GM12878 (cell line): ENCODE measurements around the gene SHH. TPM values are rescaled to one million over a fixed set of nuclear protein-coding genes. Genes with fewer than 3 reads are reported as not detected.

Experiments used
- ATAC-seq: fragments of 200-7000 bp; cut with Tn5 transposase; 3 replicates; pipeline ENCODE4 v1.9.1; 2020; ENCODE audit warnings: mild to moderate bottlenecking, moderate library complexity
- BruUV-seq: library from RNA; stranded (reverse); fragments of 400-500 nt; replicated peaks from 2 replicates; lab custom pipeline; 2021; lab: Mats Ljungman, UMichigan
- CTCF ChIA-PET: fragments of 300-600 bp; sonication (Branson Sonifier 250); formaldehyde crosslinking; extraction: SDS; loops from one replicate; lab custom pipeline; 2021; ENCODE audit warnings: inconsistent platforms; lab: Yijun Ruan, JAX
- POLR2A ChIA-PET: fragments of 350-600 bp; formaldehyde crosslinking; extraction: SDS; loops from one replicate; lab custom pipeline; 2021; ENCODE audit warnings: inconsistent platforms; lab: Charles Lee
- RAD21 ChIA-PET: fragments of 300-600 bp; sonication (Branson Sonifier 250); formaldehyde crosslinking; loops from one replicate; lab custom pipeline; 2023; ENCODE audit warnings: antibody characterized with exemption; ENCODE audit not compliant: unreplicated experiment; lab: Charles Lee
- SMC1A ChIA-PET: fragments of 300-600 bp; sonication (Branson Sonifier 250); formaldehyde crosslinking; loops from one replicate; lab custom pipeline; 2023; ENCODE audit not compliant: unreplicated experiment, uncharacterized antibody; lab: Charles Lee
- DNase-seq: peaks from one replicate; pipeline ENCODE4 v3.0.0-alpha.2; 2011; ENCODE audit warnings: low read depth, low spot score
- FAIRE-seq: peaks from 3 replicates; lab custom pipeline; 2011; peaks lifted over from hg19 to GRCh38; lab: Jason Lieb, UNC
- H2AFZ ChIP-seq: 2 replicates; pipeline ENCODE4 v1.6.0; 2011; ENCODE audit warnings: low read depth, low read length, control low read depth; ENCODE audit not compliant: control insufficient read depth
- H3K27ac ChIP-seq: 2 replicates; pipeline ENCODE4 v1.5.1; 2011; ENCODE audit warnings: control low read depth; ENCODE audit not compliant: control insufficient read depth, insufficient read depth
- H3K27me3 ChIP-seq, 2 experiments: replicated peaks in 1 of 2; 2 replicates each; pipeline versions ENCODE4 v1.6.0 to v1.6.1; 2011; ENCODE audit warnings: low read length in 1 of 2; ENCODE audit not compliant: control insufficient read depth in 2 of 2, insufficient read depth in 2 of 2
- H3K36me3 ChIP-seq, 2 experiments: 2 replicates each; pipeline ENCODE4 v1.5.1; 2011; ENCODE audit warnings: low read length in 1 of 2; ENCODE audit not compliant: control insufficient read depth in 2 of 2, insufficient read depth in 2 of 2
- H3K4me1 ChIP-seq: 2 replicates; pipeline ENCODE4 v1.6.1; 2011; ENCODE audit warnings: mild to moderate bottlenecking, low read length, moderate library complexity, mixed read lengths; ENCODE audit not compliant: control insufficient read depth, insufficient read depth
- H3K4me2 ChIP-seq: 2 replicates; pipeline ENCODE4 v1.6.0; 2011; ENCODE audit warnings: control low read depth; ENCODE audit not compliant: control insufficient read depth, insufficient read depth
- H3K4me3 ChIP-seq: fragments of 200-600 bp; sonication (generic); 2 replicates; pipeline ENCODE4 v1.5.1; 2016
- H3K79me2 ChIP-seq: 2 replicates; pipeline ENCODE4 v1.6.0; 2011; ENCODE audit warnings: low read length; ENCODE audit not compliant: control insufficient read depth, insufficient read depth
- H3K9ac ChIP-seq: 2 replicates; pipeline ENCODE4 v1.8.0; 2011; ENCODE audit warnings: low read length, control low read depth, mixed read lengths; ENCODE audit not compliant: control insufficient read depth, insufficient read depth
- H3K9me3 ChIP-seq: replicated peaks from 3 replicates; pipeline ENCODE4 v1.5.1; 2011; ENCODE audit warnings: mild to moderate bottlenecking, low read length; ENCODE audit not compliant: control insufficient read depth, insufficient read depth
- H4K20me1 ChIP-seq: 2 replicates; pipeline ENCODE4 v1.6.0; 2011; ENCODE audit not compliant: control insufficient read depth, insufficient read depth
- CREB1 ChIP-seq: IDR thresholded peaks from 2 replicates; pipeline ENCODE4 v1.6.1; 2012; ENCODE audit warnings: low read depth, mild to moderate bottlenecking, inconsistent platforms
- JUNB ChIP-seq: IDR thresholded peaks from 2 replicates; pipeline ENCODE4 v1.6.1; 2016; ENCODE audit warnings: antibody characterized with exemption, mild to moderate bottlenecking
- MEF2A ChIP-seq: IDR thresholded peaks from 2 replicates; pipeline ENCODE4 v1.6.1; 2011; ENCODE audit warnings: low read depth, mild to moderate bottlenecking, low read length, moderate library complexity; ENCODE audit not compliant: insufficient read depth
- YBX1 ChIP-seq: fragments of 450-650 bp; IDR thresholded peaks from 2 replicates; pipeline ENCODE4 v1.6.1; 2016; ENCODE audit warnings: antibody characterized with exemption
- WGBS: methylation state at CpG from one replicate; pipeline ENCODE4 v1.1.6; 2016; ENCODE audit warnings: low lambda C conversion rate; ENCODE audit not compliant: insufficient replicate concordance, insufficient coverage; ENCODE audit errors: missing lambda C conversion rate; 5-methylcytosine and 5-hydroxymethylcytosine counted together
- in situ Hi-C: fragments of 300-500 bp; cut with MboI; formaldehyde crosslinking; loops from 9 replicates; pipeline ENCODE4 v1.14.3; 2018; ENCODE audit warnings: mixed read lengths
- intact Hi-C: fragments of 100-400 bp; cut with micrococcal nuclease; formaldehyde crosslinking; loops from one replicate; pipeline ENCODE4 v1.14.2; 2022; ENCODE audit not compliant: unreplicated experiment
- polyA plus RNA-seq, 11 experiments: library from polyadenylated mRNA; depleted of rRNA in 4 of 11; unstranded in 6 of 11; stranded (reverse) in 5 of 11; fragments of >200 nt; fragmentation: Nextera tagmentation in 4 of 11; fragmentation: Illumina TruSeq in 1 of 11; extraction: Ambion mirVana in 4 of 11; extraction: Trizol in 1 of 11; gene quantifications; 1 replicate in 1 of 11; 2 replicates in 10 of 11; pipeline versions ENCODE4 v1.2.1 to v1.2.3, GENCODE V29; 2011 to 2016; ENCODE audit warnings: inconsistent platforms in 2 of 11, missing spikeins in 2 of 11, low read depth in 1 of 11
- total RNA-seq, 4 experiments: library from RNA; depleted of rRNA in 3 of 4; stranded (reverse); fragments of >200 nt in 3 of 4; fragmentation: Illumina TruSeq in 1 of 4; extraction: Trizol in 1 of 4; gene quantifications; 2 replicates each; pipeline versions ENCODE4 v1.2.1 to v1.2.3, GENCODE V29; 2013 to 2021
- TF ChIP-seq, protein P1 (sequence below): fragments of 450-650 bp; formaldehyde crosslinking; IDR thresholded peaks from 2 replicates; pipeline ENCODE4 v1.4.0; 2022; ENCODE audit warnings: mild to moderate bottlenecking, moderate library complexity
- TF ChIP-seq, protein P2 (sequence below): IDR thresholded peaks from 2 replicates; pipeline ENCODE4 v1.6.1; 2012; ENCODE audit warnings: low read depth, low read length, improper control_type of control experiment

The SHH gene
- total and polyA plus RNA-seq, 10 of the 15 experiments (the other 5 are each of a cell fraction or from before 2014, with no cell fraction given): not detected

DNA sequence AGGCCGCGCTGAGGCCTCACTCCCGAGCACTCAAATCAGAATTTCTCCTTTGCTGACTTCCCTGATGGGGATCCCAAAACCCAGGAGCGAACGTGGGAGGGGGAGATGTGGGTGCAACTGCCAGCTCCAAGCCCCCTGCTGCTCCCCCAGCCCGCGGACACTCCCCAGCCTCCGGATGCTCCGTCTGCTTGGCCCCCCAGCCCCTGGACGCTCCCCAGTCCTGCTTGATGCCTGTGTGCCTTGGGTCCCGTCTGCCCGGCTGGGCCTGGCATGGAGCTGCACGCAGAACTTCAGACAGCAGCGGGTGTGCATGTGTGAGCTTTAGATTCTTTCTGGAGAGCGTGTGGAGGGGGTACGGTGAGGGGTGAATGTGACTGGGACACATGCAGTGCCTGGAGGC is 4.7 kb upstream of the SHH start:
- Histone ChIP-seq H3K9me3 (no peaks in the 10 kb centered on the region; the same call in 2 of the 3 replicates), H3K4me3 (no peak overlapping the region), H3K36me3 (no peaks in the 10 kb centered on the region), H4K20me1 (no peaks in the 10 kb centered on the region), H3K4me1 (no peaks in the 10 kb centered on the region), H3K4me2 (no peak overlapping the region), H3K9ac (no peak overlapping the region), H3K79me2 (no peaks in the 10 kb centered on the region), H3K27me3 (peaks cover 2 to 6% of the 10 kb centered on the region in 2 experiments; a peak in 3 of 4 replicates), H3K27ac (no peak overlapping the region), H2AFZ (no peak overlapping the region)
- CTCF ChIA-PET: interaction anchor here (1.6 kb wide), 1 partner anchor 1000 kb away, joined by 8 read pairs; no protein-coding TSS in a partner anchor
- FAIRE-seq (no peak), ATAC-seq (no peak), DNase-seq (no peak)
- POLR2A ChIA-PET: no interaction called here
- TF ChIP-seq CREB1 (no peak), MEF2A (no peak), YBX1 (no peak), JUNB (no peak)
- TF ChIP-seq, protein P1, sequence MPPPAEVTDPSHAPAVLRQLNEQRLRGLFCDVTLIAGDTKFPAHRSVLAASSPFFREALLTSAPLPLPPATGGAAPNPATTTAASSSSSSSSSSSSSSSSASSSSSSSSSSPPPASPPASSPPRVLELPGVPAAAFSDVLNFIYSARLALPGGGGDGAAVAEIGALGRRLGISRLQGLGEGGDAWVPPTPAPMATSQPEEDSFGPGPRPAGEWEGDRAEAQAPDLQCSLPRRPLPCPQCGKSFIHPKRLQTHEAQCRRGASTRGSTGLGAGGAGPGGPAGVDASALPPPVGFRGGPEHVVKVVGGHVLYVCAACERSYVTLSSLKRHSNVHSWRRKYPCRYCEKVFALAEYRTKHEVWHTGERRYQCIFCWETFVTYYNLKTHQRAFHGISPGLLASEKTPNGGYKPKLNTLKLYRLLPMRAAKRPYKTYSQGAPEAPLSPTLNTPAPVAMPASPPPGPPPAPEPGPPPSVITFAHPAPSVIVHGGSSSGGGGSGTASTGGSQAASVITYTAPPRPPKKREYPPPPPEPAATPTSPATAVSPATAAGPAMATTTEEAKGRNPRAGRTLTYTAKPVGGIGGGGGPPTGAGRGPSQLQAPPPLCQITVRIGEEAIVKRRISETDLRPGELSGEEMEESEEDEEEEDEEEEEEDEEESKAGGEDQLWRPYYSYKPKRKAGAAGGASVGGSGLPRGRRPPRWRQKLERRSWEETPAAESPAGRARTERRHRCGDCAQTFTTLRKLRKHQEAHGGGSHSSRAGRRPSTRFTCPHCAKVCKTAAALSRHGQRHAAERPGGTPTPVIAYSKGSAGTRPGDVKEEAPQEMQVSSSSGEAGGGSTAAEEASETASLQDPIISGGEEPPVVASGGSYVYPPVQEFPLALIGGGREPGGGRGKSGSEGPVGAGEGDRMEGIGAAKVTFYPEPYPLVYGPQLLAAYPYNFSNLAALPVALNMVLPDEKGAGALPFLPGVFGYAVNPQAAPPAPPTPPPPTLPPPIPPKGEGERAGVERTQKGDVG (CRISPR knock-in tag): no peak
- TF ChIP-seq, protein P2, sequence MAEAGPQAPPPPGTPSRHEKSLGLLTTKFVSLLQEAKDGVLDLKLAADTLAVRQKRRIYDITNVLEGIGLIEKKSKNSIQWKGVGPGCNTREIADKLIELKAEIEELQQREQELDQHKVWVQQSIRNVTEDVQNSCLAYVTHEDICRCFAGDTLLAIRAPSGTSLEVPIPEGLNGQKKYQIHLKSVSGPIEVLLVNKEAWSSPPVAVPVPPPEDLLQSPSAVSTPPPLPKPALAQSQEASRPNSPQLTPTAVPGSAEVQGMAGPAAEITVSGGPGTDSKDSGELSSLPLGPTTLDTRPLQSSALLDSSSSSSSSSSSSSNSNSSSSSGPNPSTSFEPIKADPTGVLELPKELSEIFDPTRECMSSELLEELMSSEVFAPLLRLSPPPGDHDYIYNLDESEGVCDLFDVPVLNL: no peak
- no TSS peak for BruUV-seq
- SMC1A ChIA-PET: interaction anchor here (1.0 kb wide), 1 partner anchor 655 kb away, joined by 5 read pairs; no protein-coding TSS in a partner anchor
- in situ Hi-C loops: loop anchor here (5.0 to 25.0 kb wide), 3 partner anchors 655 to 1445 kb away; no protein-coding TSS in a partner anchor
- intact Hi-C loops: loop anchor here (10.0 kb wide), 2 partner anchors 338 to 828 kb away; partner anchors contain the start of gene RNF32
- 77% methylated on average over 16 of the region's 16 CpGs for WGBS
- RAD21 ChIA-PET: no interaction called here
